Activated CD8-positive, alpha-beta memory T cell treated with anti-CD3 and anti-CD28 coated beads, Interleukin-2, amount 50 U/mL, for 24 hours (primary cell): Measurements from ENCODE around the gene C2orf69.

Source experiments
- DNase-seq: peaks from one replicate; pipeline ENCODE4 v3.0.0-alpha.2; 2020; ENCODE audit errors: extremely low read depth

Gene C2orf69

DNA sequence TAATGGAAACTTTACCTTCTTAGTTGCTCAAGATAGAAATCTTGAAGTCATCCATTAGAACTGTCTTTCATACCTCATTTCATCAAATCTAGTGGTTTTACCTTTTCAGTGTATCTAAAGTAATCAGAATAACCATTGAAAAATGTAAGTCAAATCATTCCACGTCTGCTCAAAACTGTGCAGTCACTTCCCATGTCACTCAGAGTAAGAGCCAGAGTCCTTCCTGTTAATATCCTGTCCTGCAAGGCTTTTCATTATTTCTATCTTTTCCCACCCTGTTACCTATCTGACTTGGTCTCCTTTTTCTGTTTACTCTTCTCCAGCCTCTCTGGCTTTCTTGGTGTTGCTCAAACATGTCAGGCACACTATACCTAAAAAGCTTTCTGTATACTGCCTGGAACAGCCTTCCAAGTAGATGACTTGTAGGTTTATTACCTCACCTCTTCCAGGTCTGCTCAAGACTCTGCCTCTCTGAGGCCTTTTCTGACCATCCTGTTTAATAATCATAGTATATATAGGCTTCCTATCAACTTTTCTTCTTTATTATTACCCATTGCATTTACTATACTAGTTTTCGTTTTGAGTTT, 3.4 kb downstream of the C2orf69 start:
- no peak for DNase-seq

DNA sequence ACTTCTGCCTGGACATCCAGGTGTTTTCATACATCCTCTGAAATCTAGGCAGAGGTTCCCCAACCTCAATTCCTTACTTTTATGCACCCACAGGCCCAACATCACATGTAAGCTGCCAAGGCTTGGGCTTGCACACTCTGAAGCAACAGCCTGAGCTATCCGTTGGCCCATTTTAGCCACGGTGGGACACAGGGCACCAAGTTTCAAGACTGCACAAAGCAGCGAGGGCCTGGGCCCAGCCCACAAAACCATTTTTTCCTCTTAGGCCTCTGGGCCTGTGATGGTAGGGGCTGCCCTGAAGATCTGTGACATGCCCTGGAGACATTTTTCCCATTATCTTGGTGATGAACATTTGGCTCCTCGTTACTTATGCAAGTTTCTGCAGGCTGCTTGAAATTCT, 5.9 kb downstream of the C2orf69 start:
- DNase-seq, result no peak

DNA sequence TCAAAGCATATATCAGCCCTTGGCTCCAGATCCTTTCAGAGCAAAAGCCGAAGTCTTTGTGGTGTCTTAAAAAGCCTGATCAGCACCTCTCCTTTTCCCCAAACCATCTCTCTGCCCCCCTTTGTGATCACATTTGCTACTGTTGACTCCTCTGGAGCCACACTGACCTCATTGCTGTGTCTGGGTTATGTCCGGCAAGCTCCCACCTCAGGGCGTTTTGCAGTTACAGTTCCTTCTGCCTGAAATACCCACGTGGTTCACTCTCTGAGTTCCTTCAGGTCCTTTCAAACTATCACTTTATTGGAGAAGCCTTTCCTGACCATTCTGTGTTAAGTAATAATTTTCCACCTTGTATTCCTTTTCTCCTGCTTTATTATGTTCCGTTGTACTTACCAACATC, 11.8 kb downstream of the C2orf69 start:
- DNase-seq, result no peak

- DNase-seq, result no peak
These were observed 12.8 kb downstream of the C2orf69 start for GRCh38 chr2:199923924-199924323.

- no peak for DNase-seq
These were observed 15.7 kb downstream of the C2orf69 start for GRCh38 chr2:199926806-199927205.

DNA sequence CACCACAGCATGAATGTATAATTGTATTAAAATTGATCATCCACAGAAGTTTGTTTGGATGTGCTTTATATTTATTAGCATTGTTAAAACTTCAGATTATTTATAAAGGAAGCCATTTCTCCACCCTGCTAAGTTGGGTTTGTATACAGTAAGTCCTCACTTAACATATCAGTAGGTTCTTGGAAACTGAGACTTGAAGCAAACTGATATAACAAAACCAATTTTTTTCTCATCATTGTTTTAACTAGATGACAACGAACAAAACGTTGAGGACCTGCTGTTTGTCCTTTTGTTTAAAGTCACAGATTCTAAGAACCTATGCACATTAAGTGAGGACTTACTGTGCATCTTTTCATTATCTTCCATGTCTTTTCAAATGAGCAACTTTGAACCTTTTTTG, 17.1 kb downstream of the C2orf69 start:
- no peak for DNase-seq

GRCh38 chr2:199928626-199929025, 17.5 kb downstream of the C2orf69 start:
- DNase-seq, result no peak

DNA sequence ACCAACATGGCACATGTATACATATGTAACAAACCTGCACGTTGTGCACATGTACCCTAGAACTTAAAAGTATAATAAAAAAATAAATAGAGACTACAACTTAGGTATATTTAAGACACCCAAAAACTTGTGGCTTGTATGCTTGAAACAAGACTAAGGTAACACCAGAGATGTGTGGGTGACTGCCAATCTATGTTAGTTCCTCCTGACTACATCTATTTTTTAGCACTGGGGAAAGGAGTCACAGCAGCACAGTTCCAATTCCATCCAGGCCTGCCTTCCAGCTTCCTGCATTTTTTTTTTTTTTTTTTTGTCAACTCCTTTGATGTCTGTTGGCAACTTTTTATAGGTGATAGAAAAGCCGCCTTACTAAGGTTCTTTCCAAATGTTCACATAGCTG, 18.2 kb downstream of the C2orf69 start:
- no peak for DNase-seq

DNA sequence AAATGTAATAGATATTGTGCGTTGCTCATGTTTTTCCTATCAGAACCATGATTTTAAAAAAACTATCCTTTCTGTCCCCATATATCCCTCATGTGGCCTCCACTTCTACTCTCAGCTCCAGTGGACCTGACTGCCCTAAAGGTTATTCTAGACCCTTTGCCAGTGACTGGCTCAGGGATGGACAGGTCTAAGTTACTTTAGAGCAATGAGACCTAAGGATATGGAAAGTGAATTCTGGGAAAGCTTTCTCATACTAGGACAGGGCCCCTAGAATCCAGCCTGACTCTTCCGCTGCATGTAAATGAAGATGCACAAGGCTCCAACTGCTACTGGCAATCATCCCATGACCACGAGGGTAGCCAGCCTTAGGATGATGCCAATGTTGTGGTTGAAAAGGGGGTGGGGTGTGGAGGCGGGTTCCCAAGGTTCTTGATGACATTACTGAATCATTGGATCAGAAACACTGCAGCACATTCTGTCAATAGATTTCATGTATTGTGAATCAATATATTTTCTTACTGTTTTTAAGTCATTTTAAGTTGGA, 21.3 kb downstream of the C2orf69 start:
- no peak for DNase-seq

DNA sequence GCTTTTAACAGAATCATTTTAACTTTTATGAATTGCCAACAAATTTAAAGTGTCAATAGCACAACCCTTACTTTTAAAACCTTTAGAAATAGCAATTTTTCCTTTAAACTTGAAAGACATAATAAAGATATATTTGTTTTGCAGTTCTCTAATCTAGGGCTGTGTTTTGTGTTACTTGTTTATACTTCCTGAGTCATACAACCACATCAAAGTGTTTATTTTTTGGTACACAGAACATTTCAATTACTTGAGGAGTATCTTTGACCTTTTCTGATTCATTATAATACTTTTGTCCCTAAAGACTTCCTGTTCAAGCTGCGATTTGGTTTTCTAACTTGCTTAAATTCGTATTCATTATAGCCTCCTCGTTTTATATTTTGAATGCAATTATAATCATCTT, 22.4 kb downstream of the C2orf69 start:
- DNase-seq, result no peak

DNA sequence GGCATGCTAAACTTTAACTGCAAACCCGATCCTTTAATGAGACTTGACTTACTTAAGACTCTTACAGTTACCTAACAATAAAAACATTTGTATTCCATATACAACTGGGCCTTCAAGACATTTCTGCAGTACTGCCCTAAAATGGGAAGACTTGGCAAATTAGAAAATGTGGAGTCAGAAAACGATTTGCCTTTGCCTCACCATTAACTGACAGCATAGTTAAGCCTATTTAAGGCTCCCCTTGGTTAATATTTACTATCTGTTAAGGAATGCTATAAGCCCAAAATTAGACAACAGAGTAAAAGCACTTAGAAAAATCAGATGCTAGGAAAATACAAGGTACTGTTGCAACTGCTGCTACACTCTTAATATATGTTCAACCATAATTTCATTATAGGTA, 25.5 kb downstream of the C2orf69 start:
- DNase-seq, result no peak

GRCh38 chr2:199940373-199940772, 29.3 kb downstream of the C2orf69 start:
- DNase-seq, result no peak

DNA sequence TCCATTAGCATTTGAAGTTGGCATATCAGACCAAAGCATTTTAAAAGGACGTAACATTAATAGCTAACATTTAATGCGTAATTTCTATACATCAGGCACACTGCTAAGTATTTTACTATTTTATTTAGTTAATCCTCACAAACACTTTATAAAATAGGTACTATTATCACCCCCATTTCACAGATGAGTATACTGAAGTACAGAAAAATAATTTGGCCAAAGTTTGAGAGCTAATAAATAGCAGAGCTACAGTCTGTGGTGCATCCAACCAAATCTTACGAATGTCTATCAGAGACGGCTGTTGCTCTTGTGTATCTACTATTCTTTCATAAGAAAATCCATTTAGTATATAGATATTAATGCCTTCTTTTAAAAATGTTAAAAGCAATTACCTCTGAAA, 32.3 kb downstream of the C2orf69 start:
- no peak for DNase-seq

DNA sequence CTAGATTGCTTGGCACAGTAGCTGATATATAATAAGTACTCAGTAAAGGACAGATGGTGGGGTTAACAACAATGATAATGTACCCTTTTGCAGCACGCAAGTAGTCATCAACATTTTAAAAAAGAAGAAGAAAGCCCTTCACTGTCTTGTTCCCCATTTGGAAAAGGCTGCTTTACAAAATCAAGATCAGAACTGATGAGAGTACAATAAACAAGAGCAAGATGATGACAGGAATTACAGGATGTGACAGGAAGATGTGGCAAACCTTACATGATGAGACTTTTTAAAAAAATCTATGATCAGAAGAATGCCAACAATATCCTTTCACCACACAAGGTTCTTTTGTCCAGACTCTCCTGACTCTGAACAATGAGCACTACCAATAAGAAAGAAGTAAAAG, 35.1 kb downstream of the C2orf69 start:
- DNase-seq, result no peak

DNA sequence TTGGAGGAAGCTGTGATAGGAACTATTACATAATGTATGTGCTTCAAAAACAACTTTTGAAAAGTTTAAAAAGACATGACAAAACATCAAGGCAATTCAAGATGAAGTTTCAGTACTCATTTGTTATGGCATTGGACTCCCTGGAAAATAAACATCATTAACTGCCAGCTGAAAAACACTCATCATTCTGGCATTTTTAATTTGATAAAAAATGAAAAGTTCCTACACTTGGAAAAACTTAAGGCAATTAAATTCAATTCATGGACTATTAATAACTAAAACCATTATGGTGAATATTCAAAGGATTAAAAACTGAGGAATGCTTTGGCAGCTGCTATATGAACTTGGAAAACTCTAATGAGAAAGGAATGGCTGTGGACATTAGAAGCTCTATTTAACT, 35.7 kb downstream of the C2orf69 start:
- no peak for DNase-seq

DNA sequence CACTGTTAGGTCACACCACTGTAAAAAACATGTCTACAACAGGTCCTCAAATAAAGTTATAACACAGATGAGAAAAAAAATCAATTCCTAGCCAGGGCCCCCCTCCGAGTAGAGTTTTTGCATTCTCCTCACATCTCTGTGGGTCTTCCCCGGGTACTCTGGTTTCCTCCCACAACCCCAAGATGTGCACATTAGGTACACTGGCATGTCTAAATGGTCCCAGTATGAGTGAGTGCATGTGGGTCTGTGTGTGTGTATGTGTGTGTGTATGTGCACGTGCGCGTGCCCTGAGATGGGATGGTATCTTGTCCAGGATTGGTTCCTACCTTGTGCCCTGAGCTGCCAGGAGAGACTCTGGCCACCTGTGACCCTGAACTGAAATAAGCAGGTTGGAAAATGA, 39.3 kb downstream of the C2orf69 start:
- DNase-seq, result no peak

DNA sequence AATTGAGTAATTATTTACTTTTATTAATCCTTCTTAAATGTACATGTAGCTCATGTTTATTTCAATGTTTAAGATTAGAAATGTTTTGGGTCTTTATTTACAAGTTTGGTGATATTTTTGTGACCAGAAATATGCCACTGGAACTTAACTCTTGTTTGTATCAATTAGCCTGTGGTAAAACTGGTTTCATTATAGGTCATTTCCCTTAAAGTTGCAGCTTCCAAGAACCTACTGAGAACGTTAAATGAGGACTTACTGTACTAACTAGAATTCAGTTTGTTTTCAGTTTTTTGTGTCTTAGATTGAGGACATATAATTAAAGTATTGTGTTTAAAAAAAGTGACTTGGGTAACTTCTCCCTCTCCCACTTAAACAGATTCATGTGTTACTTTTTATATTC, 39.9 kb downstream of the C2orf69 start:
- no peak for DNase-seq

DNA sequence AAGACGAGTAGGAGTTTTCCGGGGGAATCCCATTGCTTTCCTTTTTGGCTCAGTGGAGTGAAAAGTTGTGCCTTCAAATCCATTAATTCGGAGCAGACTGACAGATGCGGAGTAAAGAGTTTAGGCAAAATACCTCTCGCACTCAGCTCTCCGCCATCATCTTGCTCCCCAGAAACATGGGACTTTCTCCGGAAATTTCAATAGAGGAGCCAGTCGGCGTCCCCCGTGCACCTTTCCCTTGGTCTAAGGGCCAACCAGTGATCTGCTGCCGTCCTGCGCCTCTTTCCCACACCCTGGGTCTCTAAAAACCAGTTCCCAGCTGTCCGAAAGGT, 43.9 kb downstream of the C2orf69 start:
- no peak for DNase-seq

DNA sequence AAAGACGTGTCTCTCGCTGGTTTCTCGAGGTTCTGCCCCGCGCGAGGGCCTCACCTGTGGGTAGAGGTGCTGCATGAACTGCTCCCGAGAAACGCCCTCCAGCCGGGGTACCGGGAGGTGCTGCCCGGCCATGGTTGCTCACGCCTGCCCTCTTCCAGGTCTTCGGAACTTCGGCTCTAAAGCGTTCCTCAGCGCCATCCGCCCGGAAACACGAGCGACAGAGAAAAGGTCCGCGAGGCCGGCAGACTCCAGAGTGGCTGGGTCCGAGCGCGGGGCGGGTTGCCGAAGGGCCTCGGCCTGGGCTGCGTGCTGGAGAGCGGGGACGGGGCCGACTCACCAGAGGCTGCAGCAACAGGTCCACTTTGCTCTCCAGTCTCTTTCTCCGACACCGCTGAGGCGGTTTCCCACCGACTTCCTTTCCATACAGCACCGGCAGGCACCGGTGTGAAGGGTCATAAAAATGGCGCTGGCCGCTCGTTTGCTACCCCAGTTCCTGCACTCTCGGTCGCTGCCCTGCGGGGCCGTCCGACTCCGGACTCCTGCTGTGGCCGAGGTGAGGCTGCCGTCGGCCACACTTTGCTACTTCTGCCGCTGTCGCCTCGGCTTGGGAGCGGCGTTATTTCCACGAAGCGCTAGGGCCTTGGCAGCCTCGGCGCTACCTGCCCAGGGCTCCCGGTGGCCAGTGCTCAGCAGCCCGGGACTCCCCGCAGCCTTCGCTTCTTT, 44.4 kb downstream of the C2orf69 start, which contains the start of the genes MAIP1 and TYW5:
Gene MAIP1, plus strand, starts transcription at position 244 of the 723 bp plus-strand sequence. Its CDS starts 217 bp downstream, at position 461.
Gene TYW5, minus strand, starts transcription at position 153 of the 723 bp plus-strand sequence. Its CDS starts 21 bp downstream, at position 132.
- peak; percentile 46 for DNase-seq

DNA sequence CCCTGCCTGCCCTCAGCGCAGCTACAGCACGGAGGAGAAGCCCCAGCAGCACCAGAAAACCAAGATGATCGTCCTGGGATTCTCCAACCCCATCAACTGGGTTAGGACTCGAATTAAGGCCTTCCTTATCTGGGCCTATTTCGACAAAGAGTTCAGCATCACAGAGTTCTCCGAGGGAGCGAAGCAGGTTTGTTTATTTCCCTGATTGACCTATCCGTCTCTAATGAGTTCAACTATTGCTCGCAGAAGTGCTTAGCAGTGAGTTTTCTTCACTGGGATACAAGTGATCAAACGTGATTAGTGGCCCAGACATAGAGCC, 44.9 kb downstream of the C2orf69 start:
- no peak for DNase-seq

DNA sequence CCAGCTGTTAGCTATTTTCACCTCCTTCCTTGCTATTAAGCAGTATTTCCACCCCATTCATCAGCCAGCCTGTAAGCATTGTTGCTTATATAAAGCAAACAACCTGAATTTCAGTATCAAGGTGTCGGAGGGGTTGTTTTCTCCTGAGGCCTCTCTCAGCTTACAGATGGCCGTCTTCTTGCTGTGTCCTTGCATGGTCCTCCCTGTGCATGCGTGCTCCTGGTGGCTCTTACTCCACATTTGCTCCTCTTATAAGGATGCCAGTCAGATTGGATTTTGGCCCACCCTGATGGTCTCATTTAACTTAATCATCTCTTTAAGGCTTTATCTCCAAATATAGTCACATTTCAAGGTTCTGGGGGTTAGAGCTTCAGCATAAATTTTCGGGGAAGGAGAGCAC, 46.9 kb downstream of the C2orf69 start:
- no peak for DNase-seq

GRCh38 chr2:199962203-199962602, 51.1 kb downstream of the C2orf69 start:
- DNase-seq, result no peak

GRCh38 chr2:199966405-199966804, 55.3 kb downstream of the C2orf69 start:
- no peak for DNase-seq

- no peak for DNase-seq
These were observed 55.9 kb downstream of the C2orf69 start for GRCh38 chr2:199966976-199967375.
